COR-L47 (cell line): ENCODE results near the gene CTSZ.

Source experiments
- DNase-seq: peaks from one replicate; lab custom pipeline; 2025; lab: John Stamatoyannopoulos, UW

CTSZ gene

GRCh38 chr20:59031564-59032022, 24.5 kb upstream of the CTSZ start:
- no peak for DNase-seq

- no peak for DNase-seq
These were observed 24.0 kb upstream of the CTSZ start for GRCh38 chr20:59030911-59031563.

GRCh38 chr20:59028812-59029211, 21.8 kb upstream of the CTSZ start:
- no peak for DNase-seq

- DNase-seq: no peak
These were observed 20.8 kb upstream of the CTSZ start for GRCh38 chr20:59027741-59028320.

GRCh38 chr20:59026904-59027740, 20.1 kb upstream of the CTSZ start:
- DNase-seq: no peak

GRCh38 chr20:59025511-59025910, 18.5 kb upstream of the CTSZ start:
- no peak for DNase-seq

GRCh38 chr20:59025086-59025485, 18.0 kb upstream of the CTSZ start:
- DNase-seq: no peak

- no peak for DNase-seq
These were observed 17.1 kb upstream of the CTSZ start for GRCh38 chr20:59024111-59024530.

GRCh38 chr20:59023616-59024015, 16.6 kb upstream of the CTSZ start:
- no peak for DNase-seq

GRCh38 chr20:59022754-59023153, 15.7 kb upstream of the CTSZ start:
- no peak for DNase-seq

- DNase-seq: no peak
These were observed 14.0 kb upstream of the CTSZ start for GRCh38 chr20:59020938-59021551.

GRCh38 chr20:59019217-59019616, 12.2 kb upstream of the CTSZ start, which contains the start of gene TUBB1:
Gene TUBB1 (plus strand): TSS chr20:59019429. CDS start chr20:59019523, 94 bp downstream.
- DNase-seq: no peak

GRCh38 chr20:59018817-59019216, 11.8 kb upstream of the CTSZ start:
- no peak for DNase-seq

- DNase-seq: no peak
These were observed 10.6 kb upstream of the CTSZ start for GRCh38 chr20:59017493-59018231.

GRCh38 chr20:59016795-59017492, 9.9 kb upstream of the CTSZ start:
- no peak for DNase-seq

GRCh38 chr20:59015812-59016711, 9.0 kb upstream of the CTSZ start:
- no peak for DNase-seq

GRCh38 chr20:59015411-59015810, 8.4 kb upstream of the CTSZ start:
- DNase-seq: no peak

- no peak for DNase-seq
These were observed 7.8 kb upstream of the CTSZ start for GRCh38 chr20:59014680-59015389.

- DNase-seq: no peak
These were observed 7.0 kb upstream of the CTSZ start for GRCh38 chr20:59013959-59014608.
